Endometrial microvascular endothelial cells (primary cell): ENCODE data around the gene TMED6. TPM values are rescaled to one million over a fixed set of nuclear protein-coding genes. Genes with fewer than 3 reads are reported as not detected.

ENCODE experiments used
- in situ Hi-C: cut with HindIII; loops from 2 replicates; pipeline ENCODE4 v1.10.0; 2017; ENCODE audit warnings: low sequenced_read_pairs, low pct_unique_long_range_greater_than_20kb; ENCODE audit errors: inconsistent ontology term
- total RNA-seq: library from RNA; depleted of rRNA; stranded (reverse); fragments of >200 nt; gene quantifications from one replicate; pipeline ENCODE4 v1.2.3, GENCODE V29; 2015; ENCODE audit errors: inconsistent ontology term

Gene TMED6
- total RNA-seq, 1 donor from 2014 or later: not detected

- in situ Hi-C loops: no loop called here
Observed at GRCh38 chr16:69327585-69328310, 23.8 kb downstream of the TMED6 start.

- in situ Hi-C loops: no loop called here
Observed at GRCh38 chr16:69326172-69326873, 25.3 kb downstream of the TMED6 start.

GRCh38 chr16:69325784-69326171 is 25.8 kb downstream of the TMED6 start:
- in situ Hi-C loops: no loop called here

GRCh38 chr16:69324585-69325253 is 26.9 kb downstream of the TMED6 start:
- in situ Hi-C loops: no loop called here

- in situ Hi-C loops: no loop called here
Observed at GRCh38 chr16:69324013-69324531, 27.5 kb downstream of the TMED6 start.

- in situ Hi-C loops: no loop called here
Observed at GRCh38 chr16:69323415-69323814, 28.2 kb downstream of the TMED6 start.

- in situ Hi-C loops: no loop called here
Observed at GRCh38 chr16:69322343-69322742, 29.2 kb downstream of the TMED6 start.

- in situ Hi-C loops: no loop called here
Observed at GRCh38 chr16:69321080-69321479, 30.5 kb downstream of the TMED6 start.

- in situ Hi-C loops: no loop called here
Observed at GRCh38 chr16:69320740-69321073, 30.9 kb downstream of the TMED6 start.

GRCh38 chr16:69319826-69320739 is 31.5 kb downstream of the TMED6 start:
- in situ Hi-C loops: no loop called here

- in situ Hi-C loops: no loop called here
Observed at GRCh38 chr16:69319381-69319780, 32.2 kb downstream of the TMED6 start.

- in situ Hi-C loops: no loop called here
Observed at GRCh38 chr16:69318911-69319289, 32.7 kb downstream of the TMED6 start.

- in situ Hi-C loops: no loop called here
Observed at GRCh38 chr16:69318177-69318910, 33.2 kb downstream of the TMED6 start.

- in situ Hi-C loops: no loop called here
Observed at GRCh38 chr16:69316595-69317034, 35.0 kb downstream of the TMED6 start.

- in situ Hi-C loops: no loop called here
Observed at GRCh38 chr16:69315486-69316311, 35.9 kb downstream of the TMED6 start.

- in situ Hi-C loops: no loop called here
Observed at GRCh38 chr16:69314534-69314933, 37.1 kb downstream of the TMED6 start.

GRCh38 chr16:69313469-69313868 is 38.1 kb downstream of the TMED6 start:
- in situ Hi-C loops: no loop called here
